ENCODE data around the gene RBM19.

The RBM19 gene

GRCh38 chr12:113955109-113955970 lies 10.8 kb downstream of the RBM19 start:
- no peak for DNase-seq

GRCh38 chr12:113954547-113954946 lies 11.6 kb downstream of the RBM19 start:
- DNase-seq: no peak

GRCh38 chr12:113950873-113951272 lies 15.3 kb downstream of the RBM19 start:
- no peak for DNase-seq

- no peak for DNase-seq
Measured at GRCh38 chr12:113949321-113950305, 16.5 kb downstream of the RBM19 start.

- DNase-seq: no peak
Measured at GRCh38 chr12:113948151-113948914, 17.8 kb downstream of the RBM19 start.

GRCh38 chr12:113946175-113946574 lies 19.9 kb downstream of the RBM19 start:
- DNase-seq: no peak

- DNase-seq: no peak
Measured at GRCh38 chr12:113945174-113946173, 20.7 kb downstream of the RBM19 start.

- DNase-seq: no peak
Measured at GRCh38 chr12:113942209-113942608, 23.9 kb downstream of the RBM19 start.

- DNase-seq: no peak
Measured at GRCh38 chr12:113941208-113941486, 25.0 kb downstream of the RBM19 start.

- DNase-seq: no peak
Measured at GRCh38 chr12:113940357-113941207, 25.5 kb downstream of the RBM19 start.

- no peak for DNase-seq
Measured at GRCh38 chr12:113939867-113940266, 26.3 kb downstream of the RBM19 start.

- no peak for DNase-seq
Measured at GRCh38 chr12:113938471-113938870, 27.7 kb downstream of the RBM19 start.

GRCh38 chr12:113936460-113936859 lies 29.7 kb downstream of the RBM19 start:
- no peak for DNase-seq

- DNase-seq: no peak
Measured at GRCh38 chr12:113935459-113935858, 30.7 kb downstream of the RBM19 start.

GRCh38 chr12:113934946-113935345 lies 31.2 kb downstream of the RBM19 start:
- DNase-seq: no peak

- no peak for DNase-seq
Measured at GRCh38 chr12:113934060-113934814, 31.9 kb downstream of the RBM19 start.

- DNase-seq: no peak
Measured at GRCh38 chr12:113933201-113933786, 32.8 kb downstream of the RBM19 start.

- no peak for DNase-seq
Measured at GRCh38 chr12:113932381-113933196, 33.5 kb downstream of the RBM19 start.

GRCh38 chr12:113931517-113931916 lies 34.6 kb downstream of the RBM19 start:
- DNase-seq: no peak
